ENCODE results near the gene HIBADH. TPM values are rescaled to one million over a fixed set of nuclear protein-coding genes. Genes with fewer than 3 reads are reported as not detected.

Gene HIBADH
- polyA plus RNA-seq, 3 donors from 2014 or later = 24.9 to 41.1 (median 28.4) TPM

DNA sequence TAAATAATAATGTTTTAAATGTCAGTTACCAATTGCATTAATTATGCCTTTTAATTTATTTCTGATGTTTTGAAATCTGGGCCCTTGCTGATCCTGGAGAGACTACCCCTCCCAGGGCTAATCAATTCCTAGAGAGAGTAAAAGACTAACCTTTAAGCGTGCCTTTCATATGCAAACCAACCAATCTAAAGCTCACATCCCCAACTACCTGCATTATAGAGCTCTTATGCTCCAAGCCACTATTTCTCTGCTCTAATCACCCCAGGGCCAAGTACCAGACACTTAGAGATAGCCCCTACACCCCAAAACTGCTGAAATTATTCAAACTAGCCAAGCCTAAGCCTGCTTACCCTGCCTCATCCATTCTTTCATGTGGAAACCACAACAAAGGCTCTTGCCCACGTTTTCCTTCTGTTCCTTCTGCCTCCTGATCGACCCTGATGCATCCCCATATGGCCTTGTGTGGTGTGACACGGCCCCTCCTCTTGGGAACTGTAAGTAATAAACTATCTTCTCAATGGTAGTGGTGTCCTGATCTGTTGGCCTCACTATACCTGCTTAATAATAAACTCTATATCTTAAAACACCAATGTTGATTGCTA, 97.7 kb downstream of the HIBADH start:
- Mint-ChIP-seq H3K27ac (no peak overlapping the region), H3K4me1 (no peaks in the 10 kb centered on the region), H3K27me3 (ENCODE audit: low read depth in 3 of 3) (peaks cover 0 to 4% (median 0%) of the 10 kb centered on the region in 3 donors), H3K9me3 (peaks cover 0 to 3% (median under 1%) of the 10 kb centered on the region in 6 donors), H3K36me3 (peaks cover 6 to 18% (median 8%) of the 10 kb centered on the region in 3 donors), H3K4me3 (no peak overlapping the region)
- DNase-seq = no peak

- Mint-ChIP-seq H3K9me3 (peaks cover 0 to 3% (median 0%) of the 10 kb centered on the region in 6 donors), H3K36me3 (peaks cover 0 to 15% (median 3%) of the 10 kb centered on the region in 3 donors), H3K4me3 (no peak overlapping the region), H3K27ac (no peak overlapping the region), H3K4me1 (no peaks in the 10 kb centered on the region), H3K27me3 (ENCODE audit: low read depth in 3 of 3) (peaks cover 0 to 4% (median 3%) of the 10 kb centered on the region in 3 donors)
- no peak for DNase-seq
Observed at GRCh38 chr7:27560706-27561235, 101.9 kb downstream of the HIBADH start.

GRCh38 chr7:27555670-27556069, 107.0 kb downstream of the HIBADH start:
- H3K36me3 Mint-ChIP-seq = peaks cover 0 to 4% (median 0%) of the 10 kb centered on the region in 3 donors
- no peaks in the 10 kb centered on the region for H3K9me3 Mint-ChIP-seq
- H3K4me3 Mint-ChIP-seq = no peak overlapping the region
- no peak overlapping the region for H3K27ac Mint-ChIP-seq
- H3K4me1 Mint-ChIP-seq = no peaks in the 10 kb centered on the region
- DNase-seq = no peak
- peaks cover 0 to 5% (median 0%) of the 10 kb centered on the region in 3 donors for H3K27me3 Mint-ChIP-seq (ENCODE audit: low read depth in 3 of 3)

DNA sequence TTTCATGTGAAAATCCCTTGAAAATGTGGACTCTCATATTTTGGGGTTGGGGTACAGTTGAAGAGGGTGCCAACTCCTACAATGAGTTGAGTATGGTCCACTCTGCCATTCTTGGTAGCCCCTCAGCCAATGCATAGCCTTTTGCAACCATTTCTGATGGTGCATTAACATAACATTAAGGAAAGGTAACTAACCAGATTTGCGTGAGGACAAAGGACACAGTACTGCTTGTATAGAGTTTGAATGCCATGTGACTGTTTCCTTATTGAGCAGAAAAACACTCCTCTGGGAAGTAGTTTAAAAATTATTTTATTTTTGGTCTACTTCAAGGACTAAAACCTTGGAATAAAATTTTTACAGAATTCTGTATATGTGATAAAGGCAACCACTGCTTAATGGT, 107.9 kb downstream of the HIBADH start:
- Mint-ChIP-seq H3K4me3 (no peak overlapping the region), H3K27ac (no peak overlapping the region), H3K36me3 (peaks cover 0 to 4% (median 0%) of the 10 kb centered on the region in 3 donors), H3K9me3 (no peaks in the 10 kb centered on the region), H3K4me1 (no peaks in the 10 kb centered on the region), H3K27me3 (ENCODE audit: low read depth in 3 of 3) (peaks cover 0 to 5% (median 0%) of the 10 kb centered on the region in 3 donors)
- DNase-seq = no peak

DNA sequence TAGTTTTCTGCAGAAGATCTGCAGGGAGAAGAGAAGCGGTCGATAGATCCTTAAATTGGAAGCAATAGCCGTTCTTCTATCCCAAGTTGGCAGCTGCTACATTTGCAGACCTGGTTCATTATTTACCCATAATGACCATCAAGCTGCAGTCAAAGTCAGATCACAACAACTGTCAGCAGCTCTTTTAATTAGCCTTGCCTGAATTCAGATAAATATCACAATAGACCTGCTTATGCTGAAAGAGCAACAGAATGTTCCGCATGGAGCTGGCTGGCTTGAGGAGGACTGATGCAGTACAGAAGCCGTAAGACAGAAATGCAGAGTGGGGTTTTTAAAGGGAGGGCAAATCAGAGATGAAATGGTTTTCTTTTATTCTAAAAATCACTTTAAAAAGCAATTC, 109.4 kb downstream of the HIBADH start:
- no peak overlapping the region for H3K27ac Mint-ChIP-seq
- H3K9me3 Mint-ChIP-seq = no peaks in the 10 kb centered on the region
- no peaks in the 10 kb centered on the region for H3K4me1 Mint-ChIP-seq
- H3K36me3 Mint-ChIP-seq = peaks cover 0 to 3% (median under 1%) of the 10 kb centered on the region in 3 donors
- no peak overlapping the region for H3K4me3 Mint-ChIP-seq
- DNase-seq = no peak
- peaks cover 0 to 5% (median 0%) of the 10 kb centered on the region in 3 donors for H3K27me3 Mint-ChIP-seq (ENCODE audit: low read depth in 3 of 3)

- no peaks in the 10 kb centered on the region for H3K4me1 Mint-ChIP-seq
- peaks cover 0 to 5% (median 0%) of the 10 kb centered on the region in 3 donors for H3K27me3 Mint-ChIP-seq (ENCODE audit: low read depth in 3 of 3)
- DNase-seq = no peak
- no peak overlapping the region for H3K4me3 Mint-ChIP-seq
- no peak overlapping the region for H3K27ac Mint-ChIP-seq
- peaks cover 0 to 6% (median 3%) of the 10 kb centered on the region in 3 donors for H3K36me3 Mint-ChIP-seq
- no peaks in the 10 kb centered on the region for H3K9me3 Mint-ChIP-seq
Observed at GRCh38 chr7:27551803-27552400, 110.8 kb downstream of the HIBADH start.

DNA sequence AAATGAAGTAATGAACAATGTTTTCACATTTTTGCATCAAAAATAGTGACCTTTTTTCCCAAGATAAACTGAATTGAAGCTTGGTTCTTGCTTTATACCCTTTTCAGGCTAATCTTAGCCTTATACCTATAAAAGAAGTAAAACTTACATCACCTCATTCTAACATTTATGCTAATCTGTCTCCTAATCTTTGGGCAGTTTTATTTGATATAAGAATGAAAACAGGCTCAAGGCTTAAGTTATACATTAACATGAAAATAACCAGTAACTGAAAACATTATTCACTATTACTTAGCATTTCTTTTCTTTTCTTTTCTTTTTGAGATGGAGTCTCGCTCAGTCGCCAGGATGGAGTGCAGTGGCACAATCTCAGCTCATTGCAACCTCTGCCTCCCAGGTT, 113.1 kb downstream of the HIBADH start:
- Mint-ChIP-seq H3K4me1 (no peaks in the 10 kb centered on the region), H3K4me3 (no peak overlapping the region), H3K36me3 (peaks cover 0 to 6% (median 3%) of the 10 kb centered on the region in 3 donors), H3K27me3 (ENCODE audit: low read depth in 3 of 3) (no peaks in the 10 kb centered on the region), H3K27ac (no peak overlapping the region), H3K9me3 (no peaks in the 10 kb centered on the region)
- DNase-seq = no peak

- H3K4me1 Mint-ChIP-seq = no peaks in the 10 kb centered on the region
- H3K27me3 Mint-ChIP-seq (ENCODE audit: low read depth in 3 of 3) = no peaks in the 10 kb centered on the region
- no peak overlapping the region for H3K4me3 Mint-ChIP-seq
- H3K9me3 Mint-ChIP-seq = no peaks in the 10 kb centered on the region
- H3K36me3 Mint-ChIP-seq = peaks cover 2 to 6% (median 5%) of the 10 kb centered on the region in 3 donors
- no peak overlapping the region for H3K27ac Mint-ChIP-seq
- DNase-seq = no peak
Observed at GRCh38 chr7:27548304-27548703, 114.4 kb downstream of the HIBADH start.

DNA sequence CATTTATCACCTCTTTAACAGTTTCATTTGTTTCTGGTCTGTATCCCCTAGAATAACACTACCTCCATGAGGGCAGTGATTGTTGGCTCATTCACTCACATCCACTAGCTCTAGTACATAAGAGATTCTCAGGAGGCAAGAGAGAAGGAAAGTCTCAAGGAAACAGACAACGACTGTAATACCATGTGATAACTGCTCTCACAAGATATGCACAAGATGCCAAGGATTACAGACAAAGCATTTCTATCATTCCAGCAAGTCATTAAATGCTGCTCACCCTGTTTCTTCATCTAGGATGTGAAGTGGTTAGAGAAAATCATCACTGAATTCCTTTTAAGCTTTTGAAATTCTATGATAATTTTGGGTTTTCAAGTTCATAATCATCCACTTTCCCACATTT, 115.3 kb downstream of the HIBADH start:
- Mint-ChIP-seq H3K9me3 (no peaks in the 10 kb centered on the region), H3K4me3 (no peak overlapping the region)
- DNase-seq = no peak

GRCh38 chr7:27546610-27547009, 116.1 kb downstream of the HIBADH start:
- H3K9me3 Mint-ChIP-seq = no peaks in the 10 kb centered on the region
- H3K4me3 Mint-ChIP-seq = no peak overlapping the region
- DNase-seq = no peak
- no peaks in the 10 kb centered on the region for H3K27me3 Mint-ChIP-seq (ENCODE audit: low read depth in 3 of 3)
- H3K4me1 Mint-ChIP-seq = no peaks in the 10 kb centered on the region
- peaks cover 10 to 21% (median 21%) of the 10 kb centered on the region in 3 donors for H3K36me3 Mint-ChIP-seq
- H3K27ac Mint-ChIP-seq = no peak overlapping the region

More for the DNA sequence above, 115.3 kb downstream of the HIBADH start:
- Mint-ChIP-seq H3K36me3 (peaks cover 8 to 15% (median 14%) of the 10 kb centered on the region in 3 donors), H3K27me3 (ENCODE audit: low read depth in 3 of 3) (no peaks in the 10 kb centered on the region), H3K27ac (no peak overlapping the region), H3K4me1 (no peaks in the 10 kb centered on the region)

DNA sequence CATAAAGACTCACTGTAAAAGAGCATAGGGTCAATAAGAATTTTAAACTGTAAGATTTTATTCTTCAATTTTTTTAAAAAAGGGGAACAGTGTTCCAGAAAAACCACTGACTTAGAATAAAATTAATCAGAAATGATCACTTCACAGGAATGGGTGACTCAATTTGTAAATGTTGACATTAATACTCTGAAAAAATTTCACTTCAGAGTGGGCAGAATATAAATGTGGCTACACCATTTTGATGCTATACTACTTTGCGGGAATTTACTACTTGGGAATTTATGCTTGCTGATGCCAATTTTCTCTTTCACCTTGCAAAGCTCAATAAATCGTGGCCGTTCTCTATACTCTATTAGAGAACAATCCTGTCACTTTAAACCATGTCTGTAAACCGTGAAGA, 126.9 kb downstream of the HIBADH start:
- Mint-ChIP-seq H3K27me3 (ENCODE audit: low read depth in 3 of 3) (no peaks in the 10 kb centered on the region), H3K4me1 (no peaks in the 10 kb centered on the region), H3K4me3 (no peak overlapping the region), H3K36me3 (peaks cover 25 to 34% (median 29%) of the 10 kb centered on the region in 3 donors), H3K27ac (no peak overlapping the region), H3K9me3 (no peaks in the 10 kb centered on the region)
- no peak for DNase-seq

GRCh38 chr7:27533652-27534081, 129.0 kb downstream of the HIBADH start:
- Mint-ChIP-seq H3K27me3 (ENCODE audit: low read depth in 3 of 3) (no peaks in the 10 kb centered on the region), H3K27ac (no peak overlapping the region), H3K36me3 (peaks cover 17 to 28% (median 26%) of the 10 kb centered on the region in 3 donors), H3K4me1 (no peaks in the 10 kb centered on the region), H3K9me3 (no peaks in the 10 kb centered on the region), H3K4me3 (no peak overlapping the region)
- DNase-seq = no peak

DNA sequence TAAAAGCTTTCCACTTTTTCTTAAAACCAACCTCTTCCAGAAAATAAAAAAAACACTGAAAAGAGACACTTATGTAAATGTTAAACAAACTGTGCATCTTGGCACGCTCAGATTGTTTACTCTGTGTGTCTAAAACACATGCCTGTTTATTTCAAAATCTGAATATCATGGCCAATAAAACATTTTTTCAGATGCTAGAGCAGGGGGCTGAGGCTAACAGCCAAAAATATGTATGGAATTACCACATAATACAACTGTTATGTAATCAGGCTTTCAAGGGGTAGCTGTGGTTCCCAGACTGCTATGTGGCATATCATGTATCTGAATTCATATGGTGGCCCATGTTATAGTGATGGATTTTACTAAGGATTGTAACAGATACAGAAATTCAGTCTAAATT, 130.4 kb downstream of the HIBADH start:
- Mint-ChIP-seq H3K27ac (no peak overlapping the region), H3K4me1 (no peaks in the 10 kb centered on the region), H3K27me3 (ENCODE audit: low read depth in 3 of 3) (no peaks in the 10 kb centered on the region), H3K4me3 (no peak overlapping the region), H3K36me3 (peaks cover 21 to 30% (median 26%) of the 10 kb centered on the region in 3 donors), H3K9me3 (no peaks in the 10 kb centered on the region)
- no peak for DNase-seq

- Mint-ChIP-seq H3K9me3 (peaks cover 0 to 1% (median 0%) of the 10 kb centered on the region in 6 donors), H3K4me3 (no peak overlapping the region), H3K4me1 (no peaks in the 10 kb centered on the region), H3K27me3 (ENCODE audit: low read depth in 3 of 3) (no peaks in the 10 kb centered on the region), H3K27ac (no peak overlapping the region), H3K36me3 (peaks cover 47 to 52% (median 50%) of the 10 kb centered on the region in 3 donors)
- DNase-seq = no peak
Observed at GRCh38 chr7:27527348-27527714, 135.4 kb downstream of the HIBADH start.

Measured in immature natural killer cell (primary cell).